HG03139 (cell line): Measurements from ENCODE around the gene SCLY.
A peak's percentile ranks its signal among the peaks of the same experiment; 100 is the strongest.
"Not testable (repeated sequence)": the region's sequence is repeated elsewhere in the genome, so short reads cannot be mapped to it uniquely, and the experiment has no call there.

Experiments
- ATAC-seq: cut with Tn5 transposase; IDR thresholded peaks from one replicate; pipeline ENCODE4 v1.9.1; 2021; ENCODE audit not compliant: unreplicated experiment

SCLY gene

DNA sequence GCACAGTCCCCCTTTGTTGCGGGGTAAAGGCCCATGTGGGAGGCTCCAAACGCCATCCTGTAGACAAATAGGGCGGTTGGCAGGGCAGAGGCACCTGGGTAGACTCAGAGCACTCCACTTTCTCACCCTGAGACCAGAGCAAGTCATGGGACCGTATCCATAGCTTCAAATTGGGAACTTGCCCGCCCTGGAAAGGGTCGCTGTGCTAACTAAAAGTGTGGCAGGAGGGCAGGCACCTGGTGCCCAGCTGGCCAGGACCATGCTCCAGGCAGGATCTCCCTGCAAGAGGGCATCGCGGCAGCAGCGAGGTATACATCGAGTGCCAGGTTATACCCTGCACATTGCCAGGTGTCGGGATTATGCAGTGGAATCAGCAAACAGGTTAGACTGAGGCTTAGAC lies 20.8 kb upstream of the SCLY start:
- ATAC-seq: no peak

DNA sequence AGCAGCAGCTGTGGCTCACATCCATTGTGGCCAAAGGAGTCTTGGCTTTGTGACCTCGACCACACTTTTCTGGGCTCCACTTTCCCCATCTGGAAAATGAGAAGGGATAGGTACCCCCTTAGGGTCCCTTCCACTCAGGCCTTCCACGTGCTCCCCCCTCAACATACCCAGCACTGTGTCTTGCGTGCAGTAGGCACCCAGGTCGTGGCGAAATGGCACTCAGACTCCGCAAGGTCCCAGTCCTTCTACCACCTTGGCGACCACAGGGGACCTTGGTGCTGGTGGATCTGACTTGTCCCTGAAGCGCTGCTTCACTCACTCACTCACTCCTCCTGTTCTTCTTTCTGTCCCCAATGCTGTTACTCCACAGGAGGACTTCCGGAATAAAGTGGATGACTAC lies 19.9 kb upstream of the SCLY start:
- no peak for ATAC-seq

DNA sequence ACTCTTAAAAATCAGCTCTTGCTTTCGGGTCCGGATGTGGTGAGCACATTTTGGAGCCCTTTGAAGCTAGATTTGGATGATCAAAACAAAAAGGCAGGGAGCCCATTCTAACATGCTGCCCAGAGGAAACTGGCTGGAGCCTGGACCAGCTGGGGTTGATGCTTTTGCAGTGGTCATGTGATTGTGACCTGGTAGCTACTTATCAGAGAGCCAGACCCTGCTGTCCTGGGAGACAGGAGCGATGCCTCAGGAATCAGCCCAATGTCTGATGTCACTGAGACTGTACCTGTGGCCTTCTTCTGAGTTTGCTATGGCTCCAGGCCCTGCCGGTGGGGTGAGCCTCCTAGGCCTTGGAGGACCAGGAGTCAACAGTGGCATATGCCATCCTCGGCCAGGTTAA lies 18.7 kb upstream of the SCLY start:
- no peak for ATAC-seq

DNA sequence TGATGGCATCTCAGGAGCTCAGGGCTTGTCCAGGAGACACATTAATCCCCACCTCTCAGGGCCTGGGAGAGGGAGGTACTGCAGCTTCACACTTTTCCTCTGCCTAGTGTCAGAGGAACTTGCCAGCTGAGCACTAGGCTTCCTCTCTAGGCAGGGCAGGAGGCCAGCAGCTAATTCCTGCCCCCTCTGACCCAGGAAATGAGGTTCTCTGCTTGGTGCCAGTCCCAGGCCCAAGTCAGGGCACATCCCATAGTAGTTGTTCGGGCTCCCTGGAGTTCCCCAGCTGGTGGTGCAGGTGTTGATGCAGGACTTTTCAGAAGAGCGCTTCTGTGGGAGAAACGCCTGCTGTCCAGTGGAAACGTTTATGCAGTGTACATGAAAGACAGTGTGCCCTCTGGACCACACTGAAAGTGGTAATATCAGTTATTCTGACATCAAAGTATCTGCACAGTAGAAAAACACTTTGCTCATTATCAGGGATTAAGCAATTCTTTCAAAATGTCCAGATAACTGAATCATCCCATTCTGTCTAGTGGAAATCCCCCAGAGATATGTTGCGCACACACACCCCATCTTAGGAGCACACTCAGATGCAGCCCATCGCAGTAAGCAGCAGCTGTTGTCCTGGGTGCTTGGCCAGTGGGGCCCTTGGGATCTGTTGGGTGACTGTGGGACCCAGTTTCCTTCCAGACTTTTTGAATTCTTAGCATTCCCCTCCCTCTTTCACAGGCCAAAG lies 17.8 kb upstream of the SCLY start:
- no peak for ATAC-seq

DNA sequence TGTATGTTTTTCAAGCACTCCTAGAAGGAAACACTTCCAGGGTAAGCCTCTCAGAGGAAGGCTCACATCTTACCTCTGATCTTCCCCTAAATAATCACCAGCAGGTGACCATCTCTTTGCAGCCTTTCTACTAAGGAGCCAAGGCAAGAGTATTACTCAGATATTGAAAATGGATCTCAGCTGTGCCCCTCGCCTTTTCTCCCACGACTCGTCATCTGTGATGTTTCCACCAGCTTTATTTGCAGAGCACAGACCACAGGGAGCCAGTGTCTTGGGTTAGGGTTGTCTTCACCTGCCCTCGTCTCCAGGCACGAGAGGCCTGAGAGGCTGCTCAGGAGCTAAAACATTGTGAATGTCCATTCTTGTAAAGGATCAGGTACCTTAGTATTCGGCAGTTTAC lies 16.9 kb upstream of the SCLY start:
- no peak for ATAC-seq

DNA sequence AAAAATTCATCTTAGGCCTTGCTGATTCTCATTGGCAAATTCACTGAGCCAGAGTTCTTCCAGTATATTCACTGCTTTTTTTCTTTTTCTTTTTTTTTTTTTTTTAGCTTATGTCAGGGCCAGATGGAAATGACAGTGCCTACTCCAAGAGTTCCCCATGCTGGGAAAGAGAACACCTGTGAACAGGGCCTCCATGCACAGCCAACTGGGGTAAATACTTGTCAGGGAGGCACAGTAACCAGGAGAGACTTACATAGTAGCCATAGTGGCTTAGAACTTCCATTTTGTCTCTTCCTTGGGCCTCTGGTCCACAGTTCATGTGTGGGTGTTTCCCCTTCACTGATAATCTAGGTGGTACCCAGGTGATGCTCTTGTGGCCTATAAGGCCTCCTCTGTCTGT lies 15.2 kb upstream of the SCLY start:
- no peak for ATAC-seq

DNA sequence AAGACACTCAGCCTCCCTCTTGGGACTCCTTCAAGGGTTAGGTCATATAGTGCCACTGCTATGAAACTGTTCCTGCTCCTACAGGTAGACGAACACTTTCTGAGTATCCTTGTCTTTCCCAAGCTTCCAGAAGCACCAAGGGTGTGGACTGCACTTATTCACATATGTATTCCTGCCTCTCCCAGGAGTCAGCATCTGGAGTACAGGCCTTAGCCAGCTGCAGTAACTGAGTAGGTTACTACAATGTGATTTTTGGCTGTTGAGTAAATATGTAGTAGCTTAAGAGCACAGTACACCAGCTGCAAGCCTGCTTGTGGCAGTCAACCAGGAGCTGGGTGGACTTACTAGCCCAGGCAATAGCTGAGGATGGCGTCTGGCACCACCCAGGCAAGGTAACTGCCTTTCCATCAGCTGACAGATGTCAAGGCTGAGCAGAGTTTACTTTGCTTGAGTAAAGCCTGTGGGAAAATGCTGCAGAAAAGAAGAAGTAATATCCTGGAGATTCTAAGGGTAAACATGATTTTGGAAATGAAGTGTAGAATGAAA lies 14.0 kb upstream of the SCLY start:
- no peak for ATAC-seq

DNA sequence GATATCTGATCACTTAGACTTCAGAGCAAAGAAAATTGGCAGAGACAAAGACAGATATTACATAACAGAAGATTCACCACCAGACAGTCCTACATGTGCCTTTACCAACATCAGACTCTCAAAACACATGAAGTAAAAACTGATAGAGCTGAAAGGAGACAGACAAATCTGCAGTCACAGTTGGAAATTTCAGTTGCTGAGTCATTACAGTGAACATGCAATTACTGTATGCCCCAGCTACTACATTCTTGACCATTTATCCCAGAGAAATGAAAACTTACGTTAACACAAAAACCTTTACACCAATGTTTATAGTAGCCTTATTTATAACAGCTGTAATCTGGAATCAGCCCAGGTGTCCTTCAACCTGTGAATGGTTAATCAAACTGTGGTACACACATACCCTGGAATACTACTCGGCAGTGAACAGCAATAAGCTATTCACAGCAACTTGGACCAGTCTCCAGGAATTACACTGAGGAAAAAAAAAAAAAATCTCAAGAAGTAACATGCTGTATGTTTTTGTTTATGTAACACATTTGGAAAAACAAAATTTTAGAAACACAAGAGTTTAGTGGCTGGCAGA lies 7.5 kb upstream of the SCLY start:
- ATAC-seq: no peak

DNA sequence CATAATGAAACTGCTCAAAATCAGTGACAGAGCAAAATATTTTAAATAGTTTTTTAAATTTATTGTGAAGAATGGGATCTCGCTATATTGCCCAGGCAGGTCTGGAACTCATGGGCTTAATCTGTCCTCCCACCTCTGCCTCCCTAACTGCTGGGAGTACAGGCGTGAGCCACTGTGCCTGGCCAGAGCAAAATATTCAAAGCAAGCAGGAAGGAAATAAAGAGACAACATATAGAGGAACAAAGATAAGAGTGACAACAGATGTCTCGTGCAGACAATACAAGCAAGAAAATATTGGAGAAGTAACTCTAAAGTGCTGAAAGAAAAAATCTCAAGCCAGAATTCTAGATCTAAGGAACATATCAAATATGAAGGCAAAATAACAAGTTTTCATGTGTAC lies 5.0 kb upstream of the SCLY start:
- ATAC-seq: no peak

DNA sequence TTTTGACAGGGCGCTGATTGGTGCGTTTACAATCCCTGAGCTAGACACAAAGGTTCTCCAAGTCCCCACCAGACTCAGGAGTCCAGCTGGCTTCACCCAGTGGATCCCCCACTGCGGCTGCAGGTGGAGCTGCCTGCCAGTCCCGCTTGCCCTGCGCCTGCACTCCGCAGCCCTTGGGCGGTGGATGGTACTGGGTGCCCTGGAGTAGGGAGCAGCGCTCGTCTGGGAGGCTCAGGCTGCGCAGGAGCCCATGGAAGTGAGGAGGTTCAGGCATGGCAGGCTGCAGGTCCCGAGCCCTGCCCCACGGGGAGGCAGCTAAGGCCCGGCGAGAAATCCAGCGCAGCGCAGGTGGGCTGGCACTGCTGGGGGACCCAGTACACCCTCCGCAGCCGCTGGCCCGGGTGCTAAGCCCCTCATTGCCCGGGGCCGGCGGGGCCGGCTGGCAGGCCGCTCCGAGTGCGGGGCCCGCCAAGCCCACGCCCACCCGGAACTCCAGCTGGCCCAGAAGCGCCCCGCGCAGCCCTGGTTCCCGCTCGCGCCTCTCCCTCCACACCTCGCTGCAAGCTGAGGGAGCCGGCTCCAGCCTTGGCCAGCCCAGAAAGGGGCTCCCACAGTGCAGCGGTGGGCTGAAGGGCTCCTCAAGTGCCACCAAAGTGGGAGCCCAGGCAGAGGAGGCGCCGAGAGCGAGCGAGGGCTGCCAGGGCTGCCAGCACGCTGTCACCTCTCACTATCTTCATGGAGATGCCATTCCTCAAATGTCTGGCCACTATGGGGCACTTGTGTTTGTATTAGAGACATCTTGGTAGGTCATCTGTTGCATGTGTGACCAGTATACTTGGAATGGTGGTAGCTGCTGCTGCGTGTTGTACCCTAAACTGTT lies 2.9 kb upstream of the SCLY start:
- ATAC-seq: not testable (repeated sequence)

DNA sequence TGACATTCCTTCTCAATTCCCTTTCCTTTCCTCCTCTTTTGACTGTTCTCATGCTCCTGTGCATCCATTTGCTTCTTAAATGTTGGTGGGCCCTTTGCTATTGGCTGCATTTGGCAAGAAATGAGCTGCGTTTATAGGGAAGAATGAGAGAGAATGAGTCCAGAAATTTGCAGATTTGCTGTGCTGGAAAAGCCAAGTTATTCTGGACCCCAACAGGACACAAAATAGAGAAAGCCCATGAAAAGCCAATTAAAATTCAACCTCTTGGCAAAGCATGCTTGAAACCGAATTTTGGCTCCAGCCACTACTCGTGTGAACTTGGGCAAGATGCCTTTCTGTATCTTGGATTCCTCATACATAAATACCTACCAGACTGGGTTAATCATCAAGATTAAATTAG lies 1.3 kb upstream of the SCLY start:
- no peak for ATAC-seq

DNA sequence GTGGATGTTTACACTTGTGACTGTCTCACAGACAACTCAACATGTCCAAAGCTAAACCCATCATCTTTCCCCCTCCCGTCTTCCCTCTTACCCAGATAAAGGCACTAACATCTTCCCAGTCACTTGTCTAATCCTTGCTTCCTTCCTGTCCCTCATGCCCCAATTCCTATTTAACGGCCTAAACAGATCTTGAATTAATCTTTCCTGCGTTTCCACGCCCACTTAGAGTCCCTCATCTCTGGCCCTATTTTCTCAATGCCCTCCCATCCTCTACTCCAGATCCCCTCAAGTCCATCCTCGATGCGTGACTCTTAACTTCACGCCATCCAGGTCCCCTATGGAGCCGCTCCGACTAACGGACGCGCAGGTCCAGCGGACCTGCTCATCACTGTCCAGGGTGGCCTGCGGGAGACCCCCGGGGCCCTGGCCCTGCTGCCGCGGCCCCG lies 682 bp upstream of the SCLY start:
- ATAC-seq: no peak

DNA sequence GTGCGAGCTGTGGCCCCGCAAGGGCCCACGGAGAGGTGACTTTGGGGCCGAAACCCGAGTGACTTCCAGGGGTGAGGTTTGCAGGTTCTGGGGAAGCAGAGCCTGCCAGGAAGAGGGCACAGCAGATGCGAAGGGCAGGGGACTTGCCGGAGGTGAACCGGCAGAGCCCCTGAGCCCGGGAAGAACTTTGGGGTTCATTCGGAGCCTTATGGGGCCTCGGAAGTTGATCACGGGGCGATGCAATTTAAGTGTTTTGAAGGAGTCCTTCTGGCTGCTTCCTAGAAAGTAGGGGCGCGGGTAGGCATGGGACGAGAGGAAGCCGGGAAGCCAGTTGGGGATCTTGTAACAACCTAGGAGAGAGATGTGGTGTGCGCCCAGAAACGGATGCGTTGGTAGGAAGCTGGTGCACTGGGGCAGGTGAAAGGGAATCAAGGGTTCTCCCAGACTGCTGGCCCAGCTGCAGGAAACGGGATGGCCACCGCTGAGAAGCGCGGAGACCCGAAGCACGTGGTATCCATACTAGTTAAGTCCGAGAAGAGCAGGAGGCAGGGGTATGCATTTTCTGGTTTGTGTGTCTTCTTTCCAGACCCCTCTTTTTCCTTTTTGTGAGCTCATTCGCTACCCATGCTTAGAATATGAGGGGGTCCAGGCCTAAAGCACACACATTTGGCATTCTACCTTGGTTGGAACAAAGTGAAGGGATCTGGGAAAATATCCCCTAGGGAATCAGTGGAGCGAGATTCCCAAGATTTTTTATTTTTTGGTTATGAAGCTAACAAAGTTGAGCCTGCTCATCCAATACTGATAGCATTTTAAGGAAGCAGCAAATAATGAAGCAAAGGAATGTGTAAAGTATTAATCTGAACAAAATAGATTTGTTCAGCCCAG lies 758 bp downstream of the SCLY start:
- ATAC-seq: peak; percentile 8

DNA sequence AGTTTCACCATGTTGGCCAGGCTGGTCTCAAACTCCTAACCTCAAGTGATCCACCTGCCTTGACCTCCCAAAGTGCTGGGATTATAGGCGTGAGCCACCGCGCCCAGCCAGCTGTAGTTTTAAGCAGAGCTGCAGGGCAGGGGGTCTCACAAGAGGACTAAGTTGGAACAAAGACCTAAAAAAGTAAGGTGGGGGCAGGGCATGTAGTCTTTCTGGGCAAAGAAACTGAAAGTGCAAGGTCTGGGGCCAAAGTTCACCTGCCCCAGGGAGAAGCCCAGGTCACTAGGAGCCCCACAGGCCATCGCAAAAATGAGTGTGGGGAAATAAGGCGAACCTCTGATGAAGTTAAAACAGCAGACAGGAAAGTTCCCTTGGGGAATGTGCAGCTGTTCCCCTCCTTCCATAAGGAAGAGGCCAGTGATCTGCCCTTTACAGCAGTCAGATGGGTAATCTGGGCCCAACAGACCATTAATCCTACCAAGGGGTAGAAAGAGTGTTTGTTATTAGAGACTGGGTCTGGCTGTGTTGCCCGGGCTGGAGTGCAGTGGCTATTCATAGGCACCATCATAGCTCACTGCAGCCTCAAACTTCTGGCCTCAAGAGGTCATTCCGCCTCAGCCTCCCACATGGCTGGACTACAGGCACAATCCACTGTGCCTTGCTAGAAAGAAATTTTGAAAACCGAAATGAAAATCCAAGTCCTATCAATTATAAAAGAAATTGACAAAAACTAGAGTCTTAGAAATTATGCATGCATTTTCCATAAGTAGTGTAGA lies 2.8 kb downstream of the SCLY start:
- ATAC-seq: no peak

DNA sequence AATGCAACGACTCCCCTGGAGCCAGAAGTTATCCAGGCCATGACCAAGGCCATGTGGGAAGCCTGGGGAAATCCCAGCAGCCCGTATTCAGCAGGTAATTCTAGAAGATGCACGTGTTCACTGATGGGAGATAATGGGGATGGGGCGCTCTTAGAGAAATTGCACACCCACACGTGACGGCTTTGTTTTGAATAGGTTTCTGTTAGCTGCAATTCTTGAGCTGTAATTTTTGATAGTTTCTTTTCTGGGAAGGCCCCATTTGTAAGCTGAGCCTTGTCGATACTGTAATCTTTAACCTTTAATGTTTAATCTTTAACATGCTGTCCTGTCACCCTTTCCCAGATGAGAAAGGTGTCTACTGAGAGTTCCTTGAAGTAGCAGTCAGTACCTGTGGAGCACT lies 3.6 kb downstream of the SCLY start:
- ATAC-seq: no peak

DNA sequence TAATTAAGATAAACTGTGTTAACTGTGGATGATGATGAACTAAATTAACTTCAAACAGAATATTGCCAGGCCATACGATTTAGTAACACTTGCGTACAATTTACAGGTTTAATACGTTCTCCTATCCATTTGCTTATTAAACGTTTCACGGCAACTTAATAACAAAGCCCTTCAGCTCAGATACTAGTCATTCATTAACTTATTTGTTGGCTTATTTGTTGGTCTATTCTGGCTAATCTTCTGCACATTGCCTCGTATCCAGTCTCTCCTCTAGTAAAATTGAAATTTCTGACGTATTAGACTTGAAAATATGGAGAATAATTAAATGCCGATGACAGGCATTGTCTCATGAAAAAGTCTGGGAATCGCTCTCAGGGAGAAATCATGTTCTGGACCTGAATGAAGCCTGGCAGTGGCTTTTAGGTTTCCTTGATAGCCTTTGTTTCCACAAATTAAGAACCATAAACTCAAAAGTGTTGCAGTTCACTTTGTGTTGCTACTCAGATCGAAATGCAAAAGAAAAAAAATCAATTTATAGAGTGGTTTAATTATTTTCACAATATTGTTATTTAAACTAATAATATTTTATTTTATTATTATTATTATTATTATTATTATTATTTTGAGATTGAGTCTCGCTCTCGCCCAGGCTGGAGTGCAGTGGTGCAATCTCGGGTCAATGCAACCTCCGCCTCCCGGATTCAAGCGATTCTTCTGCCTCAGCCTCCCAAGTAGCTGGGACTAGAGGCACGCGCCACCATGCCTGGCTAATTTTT lies 4.5 kb downstream of the SCLY start:
- ATAC-seq: no peak

DNA sequence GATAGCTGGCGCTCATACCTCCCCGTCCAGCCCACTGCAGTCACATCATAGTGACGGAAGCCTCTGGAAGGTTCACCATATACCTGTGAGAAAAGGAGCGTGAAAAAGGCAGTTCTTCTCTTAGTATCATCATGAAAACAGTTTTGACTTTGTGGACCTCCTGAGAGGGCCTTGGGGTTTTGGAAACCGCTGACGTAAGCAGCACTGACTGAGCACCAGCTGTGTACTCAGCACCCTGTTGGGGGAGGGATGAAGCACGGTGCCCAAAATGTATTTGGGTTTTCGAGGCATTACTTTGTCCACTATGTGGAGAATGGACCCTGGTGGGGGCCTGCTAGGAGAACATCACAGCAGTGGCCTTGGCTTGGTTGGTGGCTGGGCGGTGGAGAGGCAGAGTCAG lies 5.4 kb downstream of the SCLY start:
- no peak for ATAC-seq

DNA sequence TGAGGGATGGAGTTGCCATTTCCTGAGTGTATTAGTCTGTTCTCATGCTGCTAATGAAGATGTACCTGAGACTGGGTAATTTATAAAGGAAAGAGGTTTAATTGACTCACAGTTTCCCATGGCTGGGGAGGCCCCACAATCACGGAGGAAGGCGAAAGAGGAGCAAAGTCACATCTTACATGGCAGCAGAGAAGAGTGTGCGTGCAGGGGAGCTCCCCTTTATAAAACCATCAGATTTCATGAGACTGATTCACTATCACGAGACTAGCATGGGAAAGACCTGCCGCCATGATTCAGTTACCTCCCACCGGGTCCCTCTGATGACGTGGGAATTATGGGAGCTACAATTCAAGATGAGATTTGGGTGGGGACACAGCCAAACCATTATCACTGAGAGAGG lies 5.9 kb downstream of the SCLY start:
- not testable (repeated sequence) for ATAC-seq

DNA sequence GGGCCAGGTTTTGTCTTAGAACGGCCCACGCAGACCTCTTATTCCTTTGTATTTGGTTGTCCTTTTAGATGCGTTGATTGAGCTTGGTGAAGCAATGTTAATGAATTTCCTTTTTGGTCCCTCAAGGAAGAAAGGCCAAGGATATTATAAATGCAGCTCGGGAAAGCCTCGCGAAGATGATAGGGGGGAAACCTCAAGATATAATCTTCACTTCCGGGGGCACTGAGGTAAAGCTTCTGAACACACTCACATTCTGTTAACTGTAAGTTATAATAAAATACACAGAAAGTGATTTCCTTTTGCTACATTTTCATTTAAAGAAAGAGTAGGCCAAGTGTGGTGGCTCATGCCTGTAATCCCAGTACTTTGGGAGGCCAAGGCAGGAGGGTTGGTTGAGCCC lies 7.1 kb downstream of the SCLY start:
- ATAC-seq: no peak
